ENCODE results near the gene SCO1. TPM values are rescaled to one million over a fixed set of nuclear protein-coding genes. Genes with fewer than 3 reads are reported as not detected.

Gene SCO1
- total and polyA plus RNA-seq, 2 donors (not counting 3 experiments of a cell fraction or from before 2014, with no cell fraction given), result 11.9 to 30.8 TPM

DNA sequence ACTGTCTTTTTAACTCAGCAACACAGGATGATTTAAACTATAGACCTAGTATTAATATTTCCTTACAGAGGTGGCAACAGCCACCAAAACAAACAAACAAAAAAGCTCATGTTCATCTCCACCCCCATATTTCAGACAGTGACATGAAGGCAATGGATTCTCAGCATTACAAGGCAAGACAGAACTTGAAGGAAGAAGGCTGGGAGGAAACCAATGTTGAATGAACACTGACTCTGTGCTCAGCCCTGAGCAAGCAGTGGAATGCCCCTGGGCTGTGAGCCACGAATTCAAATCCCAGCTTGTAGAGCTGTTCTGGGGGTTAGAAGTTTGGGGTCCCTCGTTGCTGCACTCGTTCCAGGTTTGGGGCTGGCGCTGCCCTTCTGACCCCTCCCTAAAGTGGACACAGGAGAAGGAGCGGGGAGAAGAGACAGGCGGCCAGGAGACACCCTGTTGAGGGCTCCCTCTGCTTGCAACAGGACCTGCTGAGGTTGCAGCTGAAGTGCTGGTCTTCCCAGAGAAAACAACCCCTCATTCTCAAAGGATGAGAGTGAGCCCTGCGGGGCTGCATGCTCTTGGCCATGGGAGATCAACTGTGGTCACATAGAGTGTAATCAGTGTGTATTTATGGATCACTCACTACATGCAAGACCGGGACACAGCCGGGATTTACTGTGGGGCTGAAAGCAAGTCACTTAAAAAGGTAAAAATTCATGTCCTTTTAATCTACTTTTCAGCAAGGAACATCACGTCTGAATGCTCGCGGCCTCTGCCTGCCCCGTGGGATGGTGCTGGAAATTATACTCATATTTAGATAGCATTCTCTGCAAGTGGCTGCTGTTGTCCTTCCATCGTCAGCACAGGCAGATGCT, 74.5 kb downstream of the SCO1 start:
- no peak for TF ChIP-seq FOS (IDR thresholded peaks at IDR 0.05; ENCODE audit: borderline replicate concordance, insufficient read depth, low read length)
- TF ChIP-seq EZH2 (IDR thresholded peaks at IDR 0.05; ENCODE audit: borderline replicate concordance, low read depth, low read length, severe bottlenecking), result no peak
- TF ChIP-seq, protein P1, sequence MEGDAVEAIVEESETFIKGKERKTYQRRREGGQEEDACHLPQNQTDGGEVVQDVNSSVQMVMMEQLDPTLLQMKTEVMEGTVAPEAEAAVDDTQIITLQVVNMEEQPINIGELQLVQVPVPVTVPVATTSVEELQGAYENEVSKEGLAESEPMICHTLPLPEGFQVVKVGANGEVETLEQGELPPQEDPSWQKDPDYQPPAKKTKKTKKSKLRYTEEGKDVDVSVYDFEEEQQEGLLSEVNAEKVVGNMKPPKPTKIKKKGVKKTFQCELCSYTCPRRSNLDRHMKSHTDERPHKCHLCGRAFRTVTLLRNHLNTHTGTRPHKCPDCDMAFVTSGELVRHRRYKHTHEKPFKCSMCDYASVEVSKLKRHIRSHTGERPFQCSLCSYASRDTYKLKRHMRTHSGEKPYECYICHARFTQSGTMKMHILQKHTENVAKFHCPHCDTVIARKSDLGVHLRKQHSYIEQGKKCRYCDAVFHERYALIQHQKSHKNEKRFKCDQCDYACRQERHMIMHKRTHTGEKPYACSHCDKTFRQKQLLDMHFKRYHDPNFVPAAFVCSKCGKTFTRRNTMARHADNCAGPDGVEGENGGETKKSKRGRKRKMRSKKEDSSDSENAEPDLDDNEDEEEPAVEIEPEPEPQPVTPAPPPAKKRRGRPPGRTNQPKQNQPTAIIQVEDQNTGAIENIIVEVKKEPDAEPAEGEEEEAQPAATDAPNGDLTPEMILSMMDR (IDR thresholded peaks at IDR 0.05; ENCODE audit: extremely low read depth in 1 of 2, insufficient read depth in 1 of 2, low read depth in 1 of 2, low read length in 2 of 2), result no peak
- H3K9ac ChIP-seq (replicated peaks; ENCODE audit: extremely low read depth, insufficient read depth, low read length), result no peak overlapping the region
- no peaks in the 10 kb centered on the region for H3K27me3 ChIP-seq (ENCODE audit: control insufficient read depth in 2 of 2, insufficient read depth in 2 of 2, low read length in 2 of 2)
- FAIRE-seq, result no peak
- no TSS peak for BruUV-seq (replicated peaks)
- no peaks in the 10 kb centered on the region for H3K4me1 ChIP-seq (ENCODE audit: control insufficient read depth, extremely low read depth, insufficient read depth, low read length)
- CTCF ChIA-PET, result interaction anchor here (0.6 to 1.3 kb wide), 3 partner anchors 8 to 24 kb away, joined by 3 to 9 read pairs (median 4); no protein-coding TSS in a partner anchor
- no peaks in the 10 kb centered on the region for H3K36me3 ChIP-seq (ENCODE audit: control insufficient read depth in 2 of 2, extremely low read depth in 1 of 2, insufficient read depth in 2 of 2, low read length in 2 of 2)
- H3K4me2 ChIP-seq (ENCODE audit: insufficient read depth, low read length), result no peak overlapping the region
- intact Hi-C loops (cut with micrococcal nuclease) (no loop called here), dilution Hi-C loops (cut with MboI; ENCODE audit: extremely low pct_ligation_motif_present, low sequenced_read_pairs) (no loop called here)
- H3K27ac ChIP-seq (ENCODE audit: insufficient read depth, low read depth, low read length), result no peak overlapping the region
- H4K20me1 ChIP-seq (replicated peaks; ENCODE audit: control insufficient read depth, extremely low read depth, insufficient read depth, low read length), result no peaks in the 10 kb centered on the region
- H3K9me3 ChIP-seq (replicated peaks; ENCODE audit: control insufficient read depth, insufficient read depth, low read length), result no peaks in the 10 kb centered on the region
- H2AFZ ChIP-seq (ENCODE audit: low read depth, low read length), result no peak overlapping the region
- DNase-seq (ENCODE audit: low read depth, low spot score), result no peak
- no peaks in the 10 kb centered on the region for H3K79me2 ChIP-seq (ENCODE audit: control insufficient read depth, insufficient read depth, low read length)
- H3K9me1 ChIP-seq (replicated peaks; ENCODE audit: control insufficient read depth, extremely low read depth, insufficient read depth, low read length), result no peaks in the 10 kb centered on the region
- H3K4me3 ChIP-seq (replicated peaks in 1 of 3; ENCODE audit: insufficient read depth in 1 of 3, low read depth in 1 of 3, low read length in 3 of 3), result no peak overlapping the region
- POLR2A ChIA-PET, result no interaction called here

Other genes starting within 250 kb of the SCO1 start
- gene MYH4, start 228.0 kb downstream of the SCO1 start, total RNA-seq, result not detected in 2 replicates
- gene MYH4, start 228.0 kb downstream of the SCO1 start, polyA plus RNA-seq, result not detected in 2 replicates
- gene MYH1, start 179.0 kb downstream of the SCO1 start, total RNA-seq, result not detected in 2 replicates
- not detected in 2 replicates for gene MYH1, start 179.0 kb downstream of the SCO1 start, polyA plus RNA-seq
- 0.05 TPM in 1 of 2 replicates, not detected in the other for gene MYH2, start 147.9 kb downstream of the SCO1 start, total RNA-seq
- not detected in 2 replicates for gene MYH2, start 147.9 kb downstream of the SCO1 start, polyA plus RNA-seq
- 0.73 and 0.78 TPM in 2 replicates for gene MYH3, start 40.2 kb downstream of the SCO1 start, total RNA-seq
- 0.08 and 0.65 TPM in 2 replicates for gene MYH3, start 40.2 kb downstream of the SCO1 start, polyA plus RNA-seq
- gene ADPRM, start 61 bp upstream of the SCO1 start, total RNA-seq, result 7.6 and 7.9 TPM in 2 replicates
- gene ADPRM, start 61 bp upstream of the SCO1 start, polyA plus RNA-seq, result 7.2 and 7.4 TPM in 2 replicates
- gene TMEM220, start 32.5 kb upstream of the SCO1 start, total RNA-seq, result 10.4 and 11.2 TPM in 2 replicates
- gene TMEM220, start 32.5 kb upstream of the SCO1 start, polyA plus RNA-seq, result 2.1 and 3.6 TPM in 2 replicates
- not detected in 2 replicates for gene TMEM238L, start 106.6 kb upstream of the SCO1 start, total RNA-seq
- gene TMEM238L, start 106.6 kb upstream of the SCO1 start, polyA plus RNA-seq, result not detected in 2 replicates
- gene PIRT, start 140.6 kb upstream of the SCO1 start, total RNA-seq, result not detected in 2 replicates
- gene PIRT, start 140.6 kb upstream of the SCO1 start, polyA plus RNA-seq, result not detected in 2 replicates